ENCODE results near the gene MDFI. TPM values are rescaled to one million over a fixed set of nuclear protein-coding genes. Genes with fewer than 3 reads are reported as not detected.

The MDFI gene
- total RNA-seq, 2 donors from 2014 or later, result 52.7 to 80.0 TPM

DNA sequence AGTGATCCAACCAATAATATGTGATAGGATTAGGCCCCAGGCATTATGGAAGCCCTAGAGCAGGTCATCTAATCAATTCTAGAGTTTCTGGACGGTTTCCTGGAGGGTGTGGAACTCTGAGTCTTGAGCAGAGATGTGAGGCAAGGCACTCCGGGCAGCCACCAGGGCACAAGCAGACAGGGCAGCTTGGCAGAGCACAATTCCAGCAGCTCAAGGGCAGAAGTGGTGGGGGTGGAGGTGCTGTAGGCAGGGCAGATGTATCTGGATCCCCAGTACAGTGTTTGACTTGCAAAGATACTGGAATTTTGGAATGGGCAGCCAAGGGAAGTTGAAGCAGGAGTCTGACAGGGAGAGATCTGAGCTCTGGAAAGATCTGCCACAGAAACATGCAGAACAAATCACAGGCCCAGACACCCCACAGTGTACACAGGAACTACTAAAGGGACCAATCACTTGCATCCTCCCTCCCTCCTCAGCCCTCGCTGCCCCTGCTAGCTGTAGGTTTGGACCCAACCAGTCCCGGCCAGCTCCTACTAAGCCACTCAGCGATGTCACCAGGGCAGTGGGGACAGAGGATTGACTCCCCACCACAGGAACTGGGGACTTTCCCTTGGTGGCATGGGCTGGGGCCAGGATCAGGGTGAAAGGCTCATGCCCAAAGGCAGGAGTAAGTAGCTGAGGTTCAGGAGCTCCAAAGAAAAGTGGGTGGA is 50.1 kb downstream of the MDFI start:
- Mint-ChIP-seq H3K27ac (no peak overlapping the region), H3K9me3 (no peaks in the 10 kb centered on the region), H3K4me1 (peaks cover 10% of the 10 kb centered on the region), H3K36me3 (ENCODE audit: low read depth) (no peaks in the 10 kb centered on the region), H3K27me3 (ENCODE audit: insufficient read depth) (peaks cover 4% of the 10 kb centered on the region), H3K4me3 (no peak overlapping the region)
- TF ChIP-seq, protein P1, sequence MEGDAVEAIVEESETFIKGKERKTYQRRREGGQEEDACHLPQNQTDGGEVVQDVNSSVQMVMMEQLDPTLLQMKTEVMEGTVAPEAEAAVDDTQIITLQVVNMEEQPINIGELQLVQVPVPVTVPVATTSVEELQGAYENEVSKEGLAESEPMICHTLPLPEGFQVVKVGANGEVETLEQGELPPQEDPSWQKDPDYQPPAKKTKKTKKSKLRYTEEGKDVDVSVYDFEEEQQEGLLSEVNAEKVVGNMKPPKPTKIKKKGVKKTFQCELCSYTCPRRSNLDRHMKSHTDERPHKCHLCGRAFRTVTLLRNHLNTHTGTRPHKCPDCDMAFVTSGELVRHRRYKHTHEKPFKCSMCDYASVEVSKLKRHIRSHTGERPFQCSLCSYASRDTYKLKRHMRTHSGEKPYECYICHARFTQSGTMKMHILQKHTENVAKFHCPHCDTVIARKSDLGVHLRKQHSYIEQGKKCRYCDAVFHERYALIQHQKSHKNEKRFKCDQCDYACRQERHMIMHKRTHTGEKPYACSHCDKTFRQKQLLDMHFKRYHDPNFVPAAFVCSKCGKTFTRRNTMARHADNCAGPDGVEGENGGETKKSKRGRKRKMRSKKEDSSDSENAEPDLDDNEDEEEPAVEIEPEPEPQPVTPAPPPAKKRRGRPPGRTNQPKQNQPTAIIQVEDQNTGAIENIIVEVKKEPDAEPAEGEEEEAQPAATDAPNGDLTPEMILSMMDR (conservative IDR thresholded peaks at IDR 0.05), result no peak
- no peak for DNase-seq
- no peaks in the 10 kb centered on the region for H3K4me1 ChIP-seq (ENCODE audit: control insufficient read depth, insufficient read depth, low read length)
- H3K9ac ChIP-seq (ENCODE audit: extremely low read depth, low read length, poor library complexity, severe bottlenecking), result no peak overlapping the region
- no peak overlapping the region for H3K4me3 ChIP-seq (ENCODE audit: low read length)
- H3K9me3 ChIP-seq (ENCODE audit: control insufficient read depth, low read length), result no peaks in the 10 kb centered on the region
- H3K36me3 ChIP-seq (ENCODE audit: control insufficient read depth, insufficient read depth, low read length), result no peaks in the 10 kb centered on the region
- no peaks in the 10 kb centered on the region for H3K27me3 ChIP-seq (ENCODE audit: control insufficient read depth, insufficient read depth, low read length, poor library complexity, severe bottlenecking)
- 84 to 86% methylated on average over 3 to 5 of the region's 5 CpGs for WGBS, 2 experiments (ENCODE audit: insufficient coverage in 1 of 2, insufficient read length in 1 of 2)
- no peak overlapping the region for H3K27ac ChIP-seq (ENCODE audit: low read depth, low read length)

GRCh38 chr6:41689171-41690008 is 51.1 kb downstream of the MDFI start:
- no peak for DNase-seq
- Mint-ChIP-seq H3K27ac (no peak overlapping the region), H3K36me3 (ENCODE audit: low read depth) (no peaks in the 10 kb centered on the region), H3K27me3 (ENCODE audit: insufficient read depth) (peaks cover 4% of the 10 kb centered on the region), H3K4me3 (no peak overlapping the region), H3K4me1 (peaks cover 8% of the 10 kb centered on the region), H3K9me3 (no peaks in the 10 kb centered on the region)
- H3K27me3 ChIP-seq (ENCODE audit: control insufficient read depth, insufficient read depth, low read length, poor library complexity, severe bottlenecking), result no peaks in the 10 kb centered on the region
- H3K9me3 ChIP-seq (ENCODE audit: control insufficient read depth, low read length), result no peaks in the 10 kb centered on the region
- H3K36me3 ChIP-seq (ENCODE audit: control insufficient read depth, insufficient read depth, low read length), result no peaks in the 10 kb centered on the region
- TF ChIP-seq, protein P1 (conservative IDR thresholded peaks at IDR 0.05), result no peak
- H3K4me1 ChIP-seq (ENCODE audit: control insufficient read depth, insufficient read depth, low read length), result no peaks in the 10 kb centered on the region
- no peak overlapping the region for H3K9ac ChIP-seq (ENCODE audit: extremely low read depth, low read length, poor library complexity, severe bottlenecking)
- WGBS, 2 experiments (ENCODE audit: insufficient coverage in 1 of 2, insufficient read length in 1 of 2), result 82 to 88% methylated on average over 5 to 9 of the region's 9 CpGs
- no peak overlapping the region for H3K4me3 ChIP-seq (ENCODE audit: low read length)
- no peak overlapping the region for H3K27ac ChIP-seq (ENCODE audit: low read depth, low read length)

- Mint-ChIP-seq H3K36me3 (ENCODE audit: low read depth) (no peaks in the 10 kb centered on the region), H3K4me3 (no peak overlapping the region)
- no peak overlapping the region for H3K4me3 ChIP-seq (ENCODE audit: low read length)
Observed at GRCh38 chr6:41690541-41691330, 52.5 kb downstream of the MDFI start.

More at GRCh38 chr6:41690541-41691330, 52.5 kb downstream of the MDFI start:
- Histone ChIP-seq H3K36me3 (ENCODE audit: control insufficient read depth, insufficient read depth, low read length) (no peaks in the 10 kb centered on the region), H3K4me1 (ENCODE audit: control insufficient read depth, insufficient read depth, low read length) (no peaks in the 10 kb centered on the region), H3K27me3 (ENCODE audit: control insufficient read depth, insufficient read depth, low read length, poor library complexity, severe bottlenecking) (no peaks in the 10 kb centered on the region), H3K27ac (ENCODE audit: low read depth, low read length) (no peak overlapping the region), H3K9me3 (ENCODE audit: control insufficient read depth, low read length) (no peaks in the 10 kb centered on the region), H3K9ac (ENCODE audit: extremely low read depth, low read length, poor library complexity, severe bottlenecking) (no peak overlapping the region)
- 95% methylated on average over 18 to 25 of the region's 25 CpGs for WGBS, 2 experiments (ENCODE audit: insufficient coverage in 1 of 2, insufficient read length in 1 of 2)
- TF ChIP-seq, protein P1 (conservative IDR thresholded peaks at IDR 0.05), result no peak
- Mint-ChIP-seq H3K27ac (no peak overlapping the region), H3K4me1 (peaks cover 8% of the 10 kb centered on the region), H3K27me3 (ENCODE audit: insufficient read depth) (peaks cover 6% of the 10 kb centered on the region), H3K9me3 (no peaks in the 10 kb centered on the region)
- no peak for DNase-seq

Data from endodermal cell (in vitro differentiated cells).